HG03159 (cell line): ENCODE measurements around the gene PI16.
"Not testable (repeated sequence)": the region's sequence is repeated elsewhere in the genome, so short reads cannot be mapped to it uniquely, and the experiment has no call there.

ENCODE experiments used
- ATAC-seq: cut with Tn5 transposase; IDR thresholded peaks from one replicate; pipeline ENCODE4 v1.9.1; 2021; ENCODE audit warnings: mild to moderate bottlenecking, moderate library complexity; ENCODE audit not compliant: unreplicated experiment

PI16 gene

GRCh38 chr6:36928547-36928918 is 26.0 kb upstream of the PI16 start:
- no peak for ATAC-seq

GRCh38 chr6:36929152-36929551 is 25.4 kb upstream of the PI16 start:
- no peak for ATAC-seq

- no peak for ATAC-seq
Observed at GRCh38 chr6:36929607-36930006, 24.9 kb upstream of the PI16 start.

- ATAC-seq = no peak
Observed at GRCh38 chr6:36930483-36930882, 24.1 kb upstream of the PI16 start.

GRCh38 chr6:36933102-36933501 is 21.4 kb upstream of the PI16 start:
- no peak for ATAC-seq

- ATAC-seq = no peak
Observed at GRCh38 chr6:36933519-36933918, 21.0 kb upstream of the PI16 start.

GRCh38 chr6:36934901-36935300 is 19.6 kb upstream of the PI16 start:
- no peak for ATAC-seq

- no peak for ATAC-seq
Observed at GRCh38 chr6:36936824-36937223, 17.7 kb upstream of the PI16 start.

GRCh38 chr6:36937896-36938295 is 16.6 kb upstream of the PI16 start:
- ATAC-seq = no peak

GRCh38 chr6:36938536-36938935 is 16.0 kb upstream of the PI16 start:
- ATAC-seq = no peak

GRCh38 chr6:36939005-36939404 is 15.5 kb upstream of the PI16 start:
- not testable (repeated sequence) for ATAC-seq

- ATAC-seq = no peak
Observed at GRCh38 chr6:36940027-36940426, 14.5 kb upstream of the PI16 start.

- not testable (repeated sequence) for ATAC-seq
Observed at GRCh38 chr6:36941561-36941960, 13.0 kb upstream of the PI16 start.

GRCh38 chr6:36942329-36942728 is 12.2 kb upstream of the PI16 start:
- not testable (repeated sequence) for ATAC-seq

GRCh38 chr6:36944650-36945049 is 9.9 kb upstream of the PI16 start:
- no peak for ATAC-seq

- no peak for ATAC-seq
Observed at GRCh38 chr6:36945301-36945700, 9.2 kb upstream of the PI16 start.

GRCh38 chr6:36946526-36946925 is 8.0 kb upstream of the PI16 start:
- ATAC-seq = no peak

GRCh38 chr6:36947570-36948351 is 6.8 kb upstream of the PI16 start:
- ATAC-seq = no peak

- not testable (repeated sequence) for ATAC-seq
Observed at GRCh38 chr6:36949076-36949475, 5.5 kb upstream of the PI16 start.

- no peak for ATAC-seq
Observed at GRCh38 chr6:36949636-36950035, 4.9 kb upstream of the PI16 start.

GRCh38 chr6:36953931-36954261 is 642 bp upstream of the PI16 start:
- ATAC-seq = no peak

GRCh38 chr6:36955136-36955535 is 598 bp downstream of the PI16 start:
- no peak for ATAC-seq
